GM19035 (cell line): ENCODE data around the gene FBXW7.

Experiments used
- ATAC-seq: cut with Tn5 transposase; IDR thresholded peaks from one replicate; pipeline ENCODE4 v1.9.1; 2021; ENCODE audit not compliant: unreplicated experiment

The FBXW7 gene

GRCh38 chr4:152294765-152295164 is 241.1 kb downstream of the FBXW7 start:
- ATAC-seq, result no peak

GRCh38 chr4:152294331-152294730 is 241.6 kb downstream of the FBXW7 start:
- ATAC-seq, result no peak

GRCh38 chr4:152293527-152293926 is 242.4 kb downstream of the FBXW7 start:
- ATAC-seq, result no peak

GRCh38 chr4:152290366-152290921 is 245.4 kb downstream of the FBXW7 start:
- no peak for ATAC-seq

GRCh38 chr4:152289941-152290340 is 246.0 kb downstream of the FBXW7 start:
- no peak for ATAC-seq

- ATAC-seq, result no peak
Measured at GRCh38 chr4:152289541-152289940, 246.4 kb downstream of the FBXW7 start.

GRCh38 chr4:152283801-152284470 is 252.0 kb downstream of the FBXW7 start:
- no peak for ATAC-seq

- no peak for ATAC-seq
Measured at GRCh38 chr4:152281822-152282221, 254.1 kb downstream of the FBXW7 start.

- no peak for ATAC-seq
Measured at GRCh38 chr4:152281211-152281610, 254.7 kb downstream of the FBXW7 start.

GRCh38 chr4:152279234-152279566 is 256.7 kb downstream of the FBXW7 start:
- ATAC-seq, result no peak

- peak; percentile 57 for ATAC-seq
Measured at GRCh38 chr4:152278505-152279233, 257.2 kb downstream of the FBXW7 start.

- ATAC-seq, result peak; percentile 22
Measured at GRCh38 chr4:152278172-152278504, 257.8 kb downstream of the FBXW7 start.

- ATAC-seq, result no peak
Measured at GRCh38 chr4:152277333-152277732, 258.6 kb downstream of the FBXW7 start.

GRCh38 chr4:152273343-152273742 is 262.5 kb downstream of the FBXW7 start:
- ATAC-seq, result no peak
